GM19193 (cell line): ENCODE measurements around the gene AGBL2.

ENCODE experiments used
- POLR2A ChIP-seq: IDR thresholded peaks from 4 replicates; pipeline ENCODE4 v1.6.1; 2011; ENCODE audit not compliant: insufficient read depth, insufficient read length; ENCODE audit errors: extremely low read depth

The AGBL2 gene

DNA sequence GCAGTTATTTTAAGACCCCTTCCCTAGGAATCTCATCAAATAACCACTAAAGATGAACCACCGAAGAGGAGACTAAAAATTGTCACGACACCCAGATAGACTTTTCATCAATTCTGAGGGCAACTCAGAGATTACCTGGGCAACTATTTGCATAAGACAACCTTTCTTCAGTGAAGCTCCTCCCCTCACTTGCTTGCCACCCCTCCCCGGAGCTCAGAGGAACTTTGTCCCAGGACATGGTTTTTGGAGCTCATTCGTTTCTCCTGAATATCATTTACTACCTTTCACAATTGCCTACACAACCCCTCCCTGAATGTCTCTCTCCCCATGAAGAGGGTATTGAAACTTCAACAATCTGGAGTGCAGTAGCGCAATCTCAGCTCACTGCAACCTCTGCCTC lies 3.9 kb downstream of the AGBL2 start:
- no peak for TF ChIP-seq POLR2A

DNA sequence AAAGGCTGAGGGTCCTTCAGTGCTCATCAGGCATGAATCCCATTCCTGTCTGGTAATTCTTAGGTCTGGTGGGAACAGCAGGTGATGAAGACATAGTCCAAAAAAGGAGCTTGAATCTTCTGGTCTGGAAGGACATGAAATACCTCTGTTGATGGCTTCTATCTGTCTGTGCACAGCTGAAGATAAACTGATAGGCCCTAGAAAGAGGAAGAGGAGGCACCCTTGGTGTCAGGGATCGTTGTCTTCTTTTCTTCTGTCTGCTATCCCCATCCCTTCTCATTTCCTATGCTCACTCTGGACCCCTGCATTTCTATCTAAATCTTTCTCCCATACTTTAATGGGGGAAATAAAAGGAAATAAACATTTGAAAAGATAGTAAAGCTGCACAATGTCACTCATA lies 9.4 kb downstream of the AGBL2 start:
- TF ChIP-seq POLR2A: no peak

DNA sequence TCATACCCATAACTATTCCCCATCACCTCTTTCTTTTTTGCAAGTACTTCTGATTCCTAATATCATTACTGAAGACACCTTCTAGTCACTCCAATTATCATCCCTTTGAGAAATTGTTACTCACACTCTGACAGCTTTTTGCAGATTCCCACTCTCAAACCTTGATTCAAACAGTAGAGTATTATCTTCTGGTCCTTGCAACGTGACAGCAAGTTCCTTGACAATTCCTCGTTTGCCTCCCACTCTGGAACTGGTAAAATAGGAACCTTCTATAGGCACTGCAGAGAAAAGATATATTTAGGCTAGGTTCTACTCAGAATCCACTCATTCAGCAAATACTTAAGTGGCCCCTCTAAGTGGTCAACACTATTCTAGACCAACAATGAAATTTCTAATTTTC lies 23.2 kb downstream of the AGBL2 start:
- no peak for TF ChIP-seq POLR2A

DNA sequence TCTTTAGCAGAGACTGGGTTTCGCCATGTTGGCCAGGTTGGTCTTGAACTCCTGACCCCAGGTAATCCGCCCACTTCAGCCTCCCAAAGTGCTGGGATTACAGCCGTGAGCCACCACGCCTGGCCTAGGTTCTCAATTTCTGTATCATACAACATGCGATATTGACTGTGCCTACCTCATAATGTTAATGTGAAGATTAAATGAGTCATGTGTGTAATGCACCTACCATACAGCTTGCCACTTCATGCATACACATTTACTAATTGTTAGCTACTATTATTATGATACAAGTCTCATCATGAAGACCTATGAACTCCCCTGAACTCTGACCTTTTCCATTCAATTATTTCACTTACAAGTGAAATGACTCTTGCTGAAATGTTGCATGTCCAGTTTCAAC lies 25.7 kb downstream of the AGBL2 start:
- TF ChIP-seq POLR2A: no peak

DNA sequence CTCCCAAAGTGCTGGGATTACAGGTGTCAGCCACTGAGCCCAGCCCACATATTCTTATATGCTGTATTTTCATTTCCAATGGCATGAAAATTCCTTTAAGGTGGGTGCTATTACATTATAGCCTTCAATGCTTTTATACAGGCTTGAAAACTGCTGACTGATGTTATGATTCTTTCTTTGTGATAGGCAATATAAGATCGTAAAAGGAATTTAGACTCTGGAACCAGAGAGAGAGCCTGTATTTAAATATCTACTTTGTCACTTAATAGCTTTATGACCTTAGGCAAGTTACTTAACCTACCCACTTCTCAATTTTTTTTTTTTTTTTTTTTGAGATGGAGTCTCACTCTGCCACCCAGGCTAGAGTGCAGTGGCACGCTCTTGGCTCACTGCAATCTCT lies 26.2 kb downstream of the AGBL2 start:
- no peak for TF ChIP-seq POLR2A

DNA sequence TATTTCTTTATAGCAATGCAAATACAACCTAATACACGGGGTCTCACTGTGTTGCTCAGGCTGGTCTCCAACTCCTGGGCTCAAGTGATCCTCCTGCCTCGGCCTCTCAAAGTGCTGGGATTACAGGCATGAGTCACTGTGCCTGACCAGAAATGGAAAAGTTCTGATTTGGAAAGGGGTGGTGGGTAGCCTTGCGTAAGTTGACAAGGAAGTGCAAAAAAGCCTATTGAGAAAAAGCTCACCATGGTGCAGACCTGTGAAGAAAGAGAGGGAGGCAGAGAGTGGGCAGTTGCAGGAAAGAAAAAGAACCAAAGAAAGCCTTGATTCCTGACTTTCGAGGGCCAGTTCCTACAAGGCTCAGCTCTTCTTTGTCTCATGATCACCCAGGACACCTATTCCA lies 27.1 kb downstream of the AGBL2 start:
- TF ChIP-seq POLR2A: no peak

DNA sequence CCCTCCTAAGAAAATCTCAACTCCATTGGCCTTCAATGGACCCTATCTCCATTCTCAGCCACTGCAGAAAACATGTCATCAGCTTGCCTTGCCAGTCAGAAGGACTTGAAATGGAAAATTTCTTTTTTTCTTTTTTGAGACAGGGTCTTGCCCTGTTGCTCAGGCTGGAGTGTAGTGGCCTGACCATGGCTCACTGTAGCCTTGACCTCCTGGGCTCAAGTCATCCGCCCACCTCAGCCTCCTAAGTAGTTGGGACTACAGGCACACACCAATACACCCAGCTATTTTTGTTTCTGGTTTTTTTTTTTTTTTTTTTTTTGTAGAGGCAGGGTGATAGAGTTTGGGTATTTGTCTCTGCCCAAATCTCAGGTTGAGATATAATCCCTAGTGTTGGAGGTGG lies 29.0 kb downstream of the AGBL2 start:
- no peak for TF ChIP-seq POLR2A

DNA sequence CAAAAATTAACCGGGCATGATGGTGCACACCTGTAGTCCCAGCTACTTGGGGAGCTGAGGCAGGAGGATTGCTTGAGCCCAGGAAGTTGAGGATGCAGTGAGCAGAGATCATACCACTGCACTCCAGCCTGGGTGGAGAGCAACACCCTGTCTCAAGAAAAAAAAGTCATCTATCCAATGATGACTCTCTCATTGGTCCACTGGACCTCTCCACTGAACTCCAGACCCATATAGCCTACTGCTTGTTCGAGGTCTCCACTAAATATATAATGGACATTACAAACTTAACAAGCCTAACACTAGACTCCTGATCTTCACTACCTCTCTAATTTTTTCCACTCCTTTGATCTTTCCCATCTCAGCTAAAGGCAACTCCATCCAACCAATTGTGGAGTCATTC lies 39.3 kb downstream of the AGBL2 start:
- no peak for TF ChIP-seq POLR2A

DNA sequence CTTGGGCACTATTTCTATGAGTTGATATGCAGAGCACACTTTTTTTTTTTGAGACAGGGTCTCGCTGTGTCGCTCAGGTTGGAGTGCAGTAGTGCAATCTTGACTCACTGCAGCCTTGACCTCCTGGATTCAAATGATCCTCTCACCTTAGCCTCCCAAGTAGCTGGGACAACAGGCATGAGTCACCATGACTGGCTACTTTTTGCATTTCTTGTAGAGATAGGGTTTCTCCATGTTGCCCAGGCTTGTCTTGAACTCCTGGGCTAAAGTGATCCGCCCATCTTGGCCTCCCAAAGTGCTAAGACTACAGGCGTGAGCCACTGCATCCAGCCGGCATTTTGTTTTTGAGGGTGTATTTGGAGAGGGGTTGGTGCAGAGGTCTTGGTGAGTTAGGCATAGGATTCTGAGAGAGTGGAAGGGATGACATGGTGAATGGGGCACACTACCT lies 42.9 kb downstream of the AGBL2 start:
- no peak for TF ChIP-seq POLR2A

DNA sequence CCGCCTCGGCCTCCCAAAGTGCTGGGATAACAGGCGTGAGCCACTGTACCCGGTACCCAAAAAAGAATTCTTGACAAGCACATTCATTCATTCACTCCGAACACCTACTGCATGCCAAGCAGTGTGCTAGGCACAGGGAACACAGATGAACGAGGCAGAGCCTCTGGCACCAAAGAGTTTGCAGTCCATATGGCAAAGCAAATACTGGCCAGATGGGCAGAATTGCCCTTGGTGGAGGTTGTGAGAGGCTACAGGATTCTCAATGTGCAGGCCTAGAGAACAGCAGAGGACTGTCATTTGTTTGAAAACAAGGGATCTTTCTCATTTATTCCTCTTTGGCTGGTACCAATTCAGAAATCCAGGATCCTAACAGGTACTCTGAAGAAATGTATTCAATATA lies 45.3 kb downstream of the AGBL2 start:
- no peak for TF ChIP-seq POLR2A

DNA sequence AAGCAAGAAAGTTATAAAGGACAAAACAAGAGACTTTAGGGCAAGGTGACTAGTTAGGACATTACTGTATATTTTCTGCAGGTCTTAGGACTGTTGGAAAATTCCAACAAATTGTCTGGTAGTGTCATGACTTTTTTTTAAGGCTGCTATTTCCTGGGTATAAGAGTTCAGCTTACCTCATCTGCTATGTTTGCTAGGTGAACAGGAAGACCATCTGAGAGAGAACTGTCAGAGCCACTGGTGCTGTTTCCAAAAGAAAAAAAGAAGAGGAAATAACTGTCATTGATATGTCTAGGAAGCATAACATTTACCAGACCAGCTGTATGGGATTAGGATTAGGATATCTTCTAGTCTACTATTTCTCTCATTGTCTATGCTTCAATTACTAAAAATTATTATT lies 46.5 kb downstream of the AGBL2 start:
- no peak for TF ChIP-seq POLR2A

DNA sequence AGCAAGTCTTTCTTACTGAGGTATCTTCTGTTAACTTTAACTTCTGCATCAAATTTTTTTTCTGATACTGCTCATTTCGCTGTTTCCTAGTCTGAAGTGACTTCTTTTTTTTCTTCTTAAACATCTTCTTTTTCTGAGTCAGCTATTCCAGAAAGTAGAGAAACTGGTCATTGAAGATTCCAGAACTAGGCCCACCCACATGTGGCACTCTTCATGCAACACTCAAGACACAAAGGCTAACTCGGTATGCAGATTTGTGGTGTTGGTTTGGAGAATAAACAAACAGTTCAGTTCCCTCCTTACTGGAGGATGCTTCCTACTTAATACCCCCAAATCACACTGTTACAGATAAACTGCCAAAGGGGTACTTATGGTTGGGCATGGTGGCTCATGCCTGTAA lies 47.6 kb downstream of the AGBL2 start:
- no peak for TF ChIP-seq POLR2A

DNA sequence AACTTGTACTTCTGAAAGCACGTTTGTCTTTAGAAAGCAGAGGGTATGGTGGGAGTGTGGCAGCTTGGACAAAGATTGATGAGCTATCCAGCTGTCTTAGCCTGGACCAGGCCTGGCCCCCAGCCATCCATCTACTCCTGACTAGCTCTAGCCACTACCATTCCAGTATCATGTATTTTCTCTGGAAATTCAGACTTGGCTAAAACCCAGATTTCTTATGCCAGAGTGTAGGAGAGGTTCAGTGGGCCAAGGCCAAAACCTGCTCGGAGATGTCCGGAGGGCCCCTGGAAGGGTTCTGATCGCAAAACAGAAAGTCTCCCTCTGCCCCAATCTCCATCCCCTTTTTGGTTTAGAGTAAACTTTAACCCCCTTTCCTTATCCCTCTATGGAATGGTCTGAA lies 48.0 kb downstream of the AGBL2 start:
- no peak for TF ChIP-seq POLR2A

DNA sequence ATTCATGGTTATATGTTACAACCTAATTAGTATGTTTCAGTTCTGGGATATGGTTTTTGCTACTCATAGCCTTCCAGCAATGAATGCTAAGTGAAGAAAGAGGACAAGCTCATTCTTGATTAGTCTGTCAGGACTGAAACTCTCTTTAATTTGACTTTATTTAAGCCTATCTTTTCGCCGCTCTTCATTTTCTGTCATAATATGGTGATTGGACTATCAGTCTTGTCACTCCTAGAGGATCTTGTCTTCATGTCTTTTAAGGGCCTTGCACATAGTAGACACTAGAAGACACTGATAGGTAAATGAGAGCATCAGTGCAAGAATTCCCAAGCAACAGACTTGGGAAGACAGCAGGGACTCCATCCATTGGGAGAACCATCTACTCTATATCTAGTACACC lies 53.9 kb downstream of the AGBL2 start:
- TF ChIP-seq POLR2A: no peak

DNA sequence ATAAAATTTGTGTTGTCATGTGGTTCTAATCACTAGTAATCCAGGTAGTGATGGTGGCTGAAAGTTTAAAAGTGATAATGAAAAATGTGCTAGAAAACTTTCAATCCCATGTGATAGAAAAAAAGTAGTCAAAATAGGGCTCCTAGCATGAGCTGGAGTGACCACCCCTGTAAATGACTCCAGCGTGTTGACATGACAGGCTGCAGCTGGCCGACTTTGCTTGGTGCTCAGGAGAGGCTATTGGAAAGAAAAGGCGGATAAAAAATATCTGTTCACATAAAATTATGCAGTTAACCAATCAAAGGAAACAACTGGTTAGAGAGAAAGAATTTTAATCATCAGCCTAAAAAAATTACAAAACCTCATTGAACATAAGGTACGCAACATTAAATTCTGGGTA lies 55.9 kb downstream of the AGBL2 start:
- TF ChIP-seq POLR2A: no peak

DNA sequence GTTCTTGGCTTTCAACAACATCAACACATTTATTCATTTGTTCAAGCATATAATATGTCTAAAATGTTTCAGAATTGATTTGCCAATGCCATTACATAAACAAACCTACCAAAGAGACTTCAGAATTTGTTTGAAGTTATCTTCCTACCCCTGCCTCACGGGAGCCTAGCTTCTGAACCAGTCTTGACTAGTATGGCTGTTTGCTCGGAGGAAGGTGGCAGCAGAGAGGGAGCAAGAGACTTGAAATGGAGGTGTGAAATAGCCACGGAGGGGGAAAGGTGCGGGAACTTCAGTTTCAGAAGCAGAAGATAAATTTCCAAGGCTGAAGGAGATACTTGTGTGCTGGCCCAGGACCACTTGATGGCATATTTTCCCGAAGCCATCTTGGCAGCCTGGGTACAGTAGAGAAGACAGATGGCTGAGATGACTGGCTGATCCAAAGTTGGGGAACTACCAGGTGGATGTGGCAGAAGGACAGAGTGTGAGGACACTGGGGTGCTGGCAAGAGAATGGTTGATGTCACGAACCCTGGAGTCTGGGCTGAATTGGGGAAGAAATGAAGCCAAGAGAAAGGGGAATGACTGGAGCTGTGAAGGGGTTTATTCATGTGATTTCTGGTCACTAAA lies 58.8 kb downstream of the AGBL2 start:
- no peak for TF ChIP-seq POLR2A

DNA sequence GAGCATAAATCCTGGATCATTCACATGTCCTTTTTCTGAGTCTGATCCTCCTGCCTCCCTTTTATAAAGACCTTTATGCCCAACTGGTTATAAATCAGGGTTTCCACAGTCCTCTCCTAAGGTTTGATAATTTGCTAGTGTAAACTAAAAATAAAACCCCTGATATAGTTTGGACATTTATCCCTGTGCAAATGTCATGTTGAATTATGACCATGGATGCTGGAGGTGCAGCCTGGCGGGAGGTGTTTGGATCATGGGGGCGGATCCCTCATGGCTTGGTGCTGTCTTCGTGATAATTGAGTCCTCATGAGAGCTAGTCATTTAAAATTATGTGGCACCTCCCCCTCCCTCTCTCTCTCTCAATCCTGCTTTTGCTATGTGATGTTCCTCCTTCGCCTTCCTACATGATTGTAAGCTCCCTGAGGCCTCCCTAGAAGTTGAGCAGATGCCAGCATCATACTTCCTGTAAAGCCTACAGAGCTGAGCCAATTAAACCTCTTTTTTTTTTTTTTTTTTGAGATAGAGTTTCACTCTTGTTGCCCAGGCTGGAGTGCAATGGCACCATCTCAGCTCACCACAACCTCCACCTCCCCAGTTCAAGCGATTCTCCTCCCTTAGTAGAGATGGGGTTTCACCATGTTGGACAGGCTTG lies 63.2 kb downstream of the AGBL2 start:
- TF ChIP-seq POLR2A: no peak
